Spleen (tissue), 7 donors: ENCODE measurements around the gene PSD.

ENCODE experiments used
- CTCF ChIP-seq, 11 experiments: fragments of 200-600 bp in 7 of 11; fragments of 450-650 bp in 4 of 11; sonication (generic) in 4 of 11; IDR thresholded peaks in 8 of 11; conservative IDR thresholded peaks in 3 of 11; 1 replicate in 7 of 11; 2 replicates in 4 of 11; pipeline versions ENCODE4 v1.4.0 to v1.8.0; 2016 to 2021; ENCODE audit warnings: antibody characterized with exemption in 11 of 11, inconsistent platforms in 4 of 11, mild to moderate bottlenecking in 1 of 11
- POLR2A ChIP-seq, 3 donors: fragments of 450-650 bp; IDR thresholded peaks; one replicate each; pipeline ENCODE4 v1.5.1; 2017; ENCODE audit warnings: antibody characterized with exemption in 3 of 3, mild to moderate bottlenecking in 1 of 3
- donor health status: DM: no; HTN: no; CAD: no; lungs with moderate emphysema.
- donor health status: DM: no; HTN: no; CAD: no.
- donor health status: DM: no; HTN: no; CAD: no.

DNA sequence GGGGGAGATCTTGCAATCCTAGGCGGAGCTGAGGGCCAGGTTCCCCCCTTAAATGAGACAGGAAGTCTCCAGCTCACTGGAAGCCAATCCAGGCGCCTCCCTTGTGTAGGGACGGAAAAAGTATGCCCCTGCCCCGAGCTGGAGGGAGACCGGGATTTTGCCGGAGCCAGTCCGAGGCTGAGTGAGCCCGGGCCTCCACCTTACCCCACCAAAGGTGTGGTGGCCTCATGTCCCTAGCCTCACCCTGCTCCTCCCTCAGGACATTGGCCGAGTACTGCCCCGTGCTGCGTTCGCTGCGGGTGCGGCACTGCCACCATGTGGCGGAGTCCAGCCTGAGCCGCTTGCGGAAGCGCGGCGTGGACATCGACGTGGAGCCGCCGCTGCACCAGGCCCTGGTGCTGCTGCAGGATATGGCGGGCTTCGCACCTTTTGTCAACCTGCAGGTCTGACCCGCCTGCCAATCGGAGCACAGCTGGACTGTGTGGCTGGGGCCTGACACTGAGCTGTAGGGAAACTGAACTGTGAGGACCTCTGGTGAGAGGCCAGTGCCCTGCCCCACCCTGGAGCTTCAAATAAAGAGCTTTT lies 4.1 kb upstream of the PSD start:
- TF ChIP-seq CTCF (IDR thresholded peaks at IDR 0.05 in 8 of 11, conservative IDR thresholded peaks at IDR 0.05 in 3 of 11) (peak; percentile 69 to 89 (median 82)), POLR2A (IDR thresholded peaks at IDR 0.05) (peak in 1 of 3 donors; percentile 23)
